GM18519 (cell line): ENCODE results near the gene BTF3L4.
A peak's percentile ranks its signal among the peaks of the same experiment; 100 is the strongest.
"Not testable (repeated sequence)": the region's sequence is repeated elsewhere in the genome, so short reads cannot be mapped to it uniquely, and the experiment has no call there.

Source experiments
- ATAC-seq: cut with Tn5 transposase; IDR thresholded peaks from one replicate; pipeline ENCODE4 v1.9.1; 2021; ENCODE audit warnings: mild to moderate bottlenecking, moderate library complexity; ENCODE audit not compliant: unreplicated experiment, low FRiP score

Gene BTF3L4

GRCh38 chr1:52056163-52056936 is at the start of gene BTF3L4:
TSS of gene BTF3L4 (plus strand) at chr1:52056295. CDS start at chr1:52059848, 3,553 bp downstream.
- peak; percentile 63 for ATAC-seq

GRCh38 chr1:52007215-52008002 is 48.7 kb upstream of the BTF3L4 start:
- no peak for ATAC-seq

- ATAC-seq, result no peak
These were observed 47.9 kb upstream of the BTF3L4 start for GRCh38 chr1:52008071-52008809.

- ATAC-seq, result no peak
These were observed 34.0 kb upstream of the BTF3L4 start for GRCh38 chr1:52022133-52022532.

- ATAC-seq, result no peak
These were observed 29.8 kb upstream of the BTF3L4 start for GRCh38 chr1:52026278-52026677.

GRCh38 chr1:52028328-52028727 is 27.8 kb upstream of the BTF3L4 start:
- no peak for ATAC-seq

- not testable (repeated sequence) for ATAC-seq
These were observed 27.3 kb upstream of the BTF3L4 start for GRCh38 chr1:52028839-52029238.

- no peak for ATAC-seq
These were observed 23.8 kb upstream of the BTF3L4 start for GRCh38 chr1:52032124-52032784.

- ATAC-seq, result no peak
These were observed 23.3 kb upstream of the BTF3L4 start for GRCh38 chr1:52032785-52033131.

- peak; percentile 85 for ATAC-seq
These were observed 22.7 kb upstream of the BTF3L4 start, which contains the start of gene KTI12 for GRCh38 chr1:52033190-52034049. TSS of gene KTI12 (minus strand) at chr1:52033810. CDS start at chr1:52033761, 49 bp downstream.

- ATAC-seq, result no peak
These were observed 22.1 kb upstream of the BTF3L4 start for GRCh38 chr1:52034050-52034384.

GRCh38 chr1:52037402-52037814 is 18.7 kb upstream of the BTF3L4 start:
- no peak for ATAC-seq

- ATAC-seq, result no peak
These were observed 18.2 kb upstream of the BTF3L4 start for GRCh38 chr1:52037909-52038308.

- no peak for ATAC-seq
These were observed 14.4 kb upstream of the BTF3L4 start for GRCh38 chr1:52041551-52042185.

GRCh38 chr1:52045236-52045635 is 10.9 kb upstream of the BTF3L4 start:
- ATAC-seq, result no peak

GRCh38 chr1:52045666-52046195 is 10.4 kb upstream of the BTF3L4 start:
- ATAC-seq, result not testable (repeated sequence)

GRCh38 chr1:52049337-52049736 is 6.8 kb upstream of the BTF3L4 start:
- ATAC-seq, result not testable (repeated sequence)

- ATAC-seq, result no peak
These were observed 2.2 kb upstream of the BTF3L4 start for GRCh38 chr1:52053862-52054261.

- ATAC-seq, result no peak
These were observed 1.5 kb upstream of the BTF3L4 start for GRCh38 chr1:52054496-52055065.
